H7 (cell line): Measurements from ENCODE around the gene UBE2F. TPM values are rescaled to one million over a fixed set of nuclear protein-coding genes. Genes with fewer than 3 reads are reported as not detected.

ENCODE experiments used
- DNase-seq: peaks from one replicate; pipeline ENCODE4 v3.0.0; 2012
- H3K27me3 ChIP-seq: 2 replicates; pipeline ENCODE4 v1.6.0; 2011; ENCODE audit warnings: mild to moderate bottlenecking, low read length; ENCODE audit not compliant: control insufficient read depth, insufficient read depth
- H3K36me3 ChIP-seq: replicated peaks from 2 replicates; pipeline ENCODE4 v1.5.1; 2011; ENCODE audit warnings: low read length; ENCODE audit not compliant: control insufficient read depth, insufficient read depth
- H3K4me3 ChIP-seq: 2 replicates; pipeline ENCODE4 v1.5.1; 2011; ENCODE audit warnings: low read depth, mild to moderate bottlenecking, control low read depth, low read length, moderate library complexity; ENCODE audit not compliant: insufficient read depth
- total RNA-seq: library from RNA; depleted of rRNA; stranded (reverse); fragments of >200 nt; shearing (Covaris generic); gene quantifications from 2 replicates; pipeline ENCODE4 v1.2.3, GENCODE V29; 2014

UBE2F gene
- total RNA-seq, 1 experiment from 2014 or later, result 54.8 TPM

- no peaks in the 10 kb centered on the region for H3K36me3 ChIP-seq
- DNase-seq, result no peak
- H3K27me3 ChIP-seq, result no peaks in the 10 kb centered on the region
- no peak overlapping the region for H3K4me3 ChIP-seq
Measured at GRCh38 chr2:238005528-238005927, 38.7 kb downstream of the UBE2F start.

GRCh38 chr2:238006510-238006909 lies 39.7 kb downstream of the UBE2F start:
- DNase-seq, result no peak
- Histone ChIP-seq H3K27me3 (no peaks in the 10 kb centered on the region), H3K4me3 (no peak overlapping the region), H3K36me3 (no peaks in the 10 kb centered on the region)

- H3K4me3 ChIP-seq, result no peak overlapping the region
- H3K36me3 ChIP-seq, result no peaks in the 10 kb centered on the region
- no peak for DNase-seq
- no peaks in the 10 kb centered on the region for H3K27me3 ChIP-seq
Measured at GRCh38 chr2:238007924-238008323, 41.1 kb downstream of the UBE2F start.

- no peaks in the 10 kb centered on the region for H3K27me3 ChIP-seq
- no peaks in the 10 kb centered on the region for H3K36me3 ChIP-seq
- no peak overlapping the region for H3K4me3 ChIP-seq
- no peak for DNase-seq
Measured at GRCh38 chr2:238009563-238009962, 42.7 kb downstream of the UBE2F start.

GRCh38 chr2:238010572-238010971 lies 43.8 kb downstream of the UBE2F start:
- no peaks in the 10 kb centered on the region for H3K36me3 ChIP-seq
- no peak for DNase-seq
- H3K4me3 ChIP-seq, result no peak overlapping the region
- H3K27me3 ChIP-seq, result no peaks in the 10 kb centered on the region

- DNase-seq, result no peak
- peaks cover 2% of the 10 kb centered on the region; the same call in 1 of the 2 replicates for H3K36me3 ChIP-seq
- H3K4me3 ChIP-seq, result no peak overlapping the region
- no peaks in the 10 kb centered on the region for H3K27me3 ChIP-seq
Measured at GRCh38 chr2:238013806-238014205, 47.0 kb downstream of the UBE2F start.

GRCh38 chr2:238015705-238016104 lies 48.9 kb downstream of the UBE2F start:
- Histone ChIP-seq H3K27me3 (no peaks in the 10 kb centered on the region), H3K4me3 (no peak overlapping the region), H3K36me3 (peaks cover 2% of the 10 kb centered on the region)
- peak; percentile 49 for DNase-seq

GRCh38 chr2:238016526-238016925 lies 49.7 kb downstream of the UBE2F start:
- DNase-seq, result no peak
- peaks cover 2% of the 10 kb centered on the region for H3K36me3 ChIP-seq
- no peaks in the 10 kb centered on the region for H3K27me3 ChIP-seq
- no peak overlapping the region for H3K4me3 ChIP-seq

- Histone ChIP-seq H3K27me3 (no peaks in the 10 kb centered on the region), H3K4me3 (no peak overlapping the region), H3K36me3 (peaks cover 2% of the 10 kb centered on the region)
- DNase-seq, result no peak
Measured at GRCh38 chr2:238019962-238020361, 53.1 kb downstream of the UBE2F start.

GRCh38 chr2:238020816-238021215 lies 54.0 kb downstream of the UBE2F start:
- no peak overlapping the region for H3K4me3 ChIP-seq
- no peak for DNase-seq
- H3K36me3 ChIP-seq, result peaks cover 2% of the 10 kb centered on the region
- H3K27me3 ChIP-seq, result no peaks in the 10 kb centered on the region

- H3K36me3 ChIP-seq, result peaks cover 2% of the 10 kb centered on the region
Measured at GRCh38 chr2:238021327-238021726, 54.5 kb downstream of the UBE2F start.

GRCh38 chr2:238022594-238023157 lies 55.9 kb downstream of the UBE2F start:
- Histone ChIP-seq H3K27me3 (no peaks in the 10 kb centered on the region), H3K4me3 (no peak overlapping the region), H3K36me3 (no peaks in the 10 kb centered on the region; the same call in none of the 2 replicates)
- no peak for DNase-seq

More at GRCh38 chr2:238021327-238021726, 54.5 kb downstream of the UBE2F start:
- DNase-seq, result no peak
- Histone ChIP-seq H3K4me3 (no peak overlapping the region), H3K27me3 (no peaks in the 10 kb centered on the region)

- Histone ChIP-seq H3K36me3 (no peaks in the 10 kb centered on the region; the same call in none of the 2 replicates), H3K4me3 (no peak overlapping the region), H3K27me3 (no peaks in the 10 kb centered on the region)
- DNase-seq, result no peak
Measured at GRCh38 chr2:238023608-238024007, 56.8 kb downstream of the UBE2F start.

GRCh38 chr2:238024986-238025385 lies 58.2 kb downstream of the UBE2F start:
- H3K4me3 ChIP-seq, result no peak overlapping the region
- no peak for DNase-seq
- H3K27me3 ChIP-seq, result no peaks in the 10 kb centered on the region

GRCh38 chr2:238025741-238026360 lies 59.0 kb downstream of the UBE2F start:
- H3K36me3 ChIP-seq, result peaks cover 4% of the 10 kb centered on the region
- no peak overlapping the region for H3K4me3 ChIP-seq
- no peak for DNase-seq
- H3K27me3 ChIP-seq, result no peaks in the 10 kb centered on the region

More at GRCh38 chr2:238024986-238025385, 58.2 kb downstream of the UBE2F start:
- no peaks in the 10 kb centered on the region; the same call in none of the 2 replicates for H3K36me3 ChIP-seq
